ENCODE measurements around the gene CCR9.

Gene CCR9

GRCh38 chr3:45940004-45940780 is 53.8 kb downstream of the CCR9 start:
- no peak for DNase-seq

GRCh38 chr3:45940781-45941365 is 54.5 kb downstream of the CCR9 start:
- no peak for DNase-seq

GRCh38 chr3:45942051-45942825 is 55.9 kb downstream of the CCR9 start:
- DNase-seq, result no peak

GRCh38 chr3:45943207-45943846 is 57.0 kb downstream of the CCR9 start, which contains the start of gene CXCR6:
TSS of gene CXCR6 (plus strand) at chr3:45943464. CDS start at chr3:45946482, 3,018 bp downstream.
- no peak for DNase-seq

- DNase-seq, result no peak
Measured at GRCh38 chr3:45944830-45945620, 58.7 kb downstream of the CCR9 start.

GRCh38 chr3:45946307-45946706 is 60.0 kb downstream of the CCR9 start:
- no peak for DNase-seq

- DNase-seq, result no peak
Measured at GRCh38 chr3:45946875-45947274, 60.5 kb downstream of the CCR9 start.

GRCh38 chr3:45947361-45947760 is 61.0 kb downstream of the CCR9 start:
- no peak for DNase-seq

- DNase-seq, result peak; percentile 23
Measured at GRCh38 chr3:45948311-45948781, 62.0 kb downstream of the CCR9 start.

GRCh38 chr3:45948881-45949280 is 62.5 kb downstream of the CCR9 start:
- DNase-seq, result no peak

- DNase-seq, result no peak
Measured at GRCh38 chr3:45949432-45949831, 63.1 kb downstream of the CCR9 start.

GRCh38 chr3:45950131-45950530 is 63.8 kb downstream of the CCR9 start:
- DNase-seq, result no peak

- no peak for DNase-seq
Measured at GRCh38 chr3:45950686-45951600, 64.6 kb downstream of the CCR9 start.

GRCh38 chr3:45951946-45952345 is 65.6 kb downstream of the CCR9 start:
- DNase-seq, result no peak

- no peak for DNase-seq
Measured at GRCh38 chr3:45952456-45952855, 66.1 kb downstream of the CCR9 start.
